HepG2 (cell line): ENCODE measurements around the gene LRRN4CL. TPM values are rescaled to one million over a fixed set of nuclear protein-coding genes. Genes with fewer than 3 reads are reported as not detected.
A peak's percentile ranks its signal among the peaks of the same experiment; 100 is the strongest.

ENCODE experiments used
- CHD4 ChIP-seq: fragments of 200-600 bp; sonication (generic); IDR thresholded peaks from 2 replicates; pipeline ENCODE4 v1.7.0; 2017; ENCODE audit warnings: mild to moderate bottlenecking, low read length, borderline replicate concordance
- DZIP1 ChIP-seq: sonication (generic); formaldehyde crosslinking; IDR thresholded peaks from 2 replicates; pipeline ENCODE4 v1.5.0; 2020; ENCODE audit warnings: mild to moderate bottlenecking, missing genetic modification reagents
- FOXO4 ChIP-seq: sonication (generic); formaldehyde crosslinking; conservative IDR thresholded peaks from 2 replicates; pipeline ENCODE4 v1.8.1; 2023; ENCODE audit warnings: missing genetic modification reagents
- NPAS2 ChIP-seq: sonication (generic); formaldehyde crosslinking; IDR thresholded peaks from 2 replicates; pipeline ENCODE4 v1.8.0; 2022; ENCODE audit warnings: mild to moderate bottlenecking, missing genetic modification reagents, borderline replicate concordance
- SATB2 ChIP-seq: sonication (generic); formaldehyde crosslinking; IDR thresholded peaks from 2 replicates; pipeline ENCODE4 v1.5.0; 2020; ENCODE audit warnings: missing genetic modification reagents
- SMAD1 ChIP-seq: sonication (generic); formaldehyde crosslinking; IDR thresholded peaks from 2 replicates; pipeline ENCODE4 v1.4.0; 2020; ENCODE audit warnings: missing genetic modification reagents, low read depth, mild to moderate bottlenecking, borderline replicate concordance
- SMAD3 ChIP-seq: sonication (generic); formaldehyde crosslinking; IDR thresholded peaks from 2 replicates; pipeline ENCODE4 v1.4.0; 2020; ENCODE audit warnings: missing genetic modification reagents
- SRF ChIP-seq: IDR thresholded peaks from 2 replicates; pipeline ENCODE4 v1.6.1; 2011; ENCODE audit warnings: mild to moderate bottlenecking, low read depth, low read length, moderate library complexity
- ZHX2 ChIP-seq, 2 experiments: sonication (generic) in 1 of 2; formaldehyde crosslinking in 1 of 2; IDR thresholded peaks; 2 replicates each; pipeline versions ENCODE4 v1.6.1 to v1.9.0; 2014 to 2022; ENCODE audit warnings: antibody characterized with exemption in 1 of 2, borderline replicate concordance in 1 of 2, inconsistent platforms in 1 of 2, low read depth in 1 of 2, missing genetic modification reagents in 1 of 2
- ZNF121 ChIP-seq: sonication (generic); formaldehyde crosslinking; IDR thresholded peaks from 2 replicates; pipeline ENCODE4 v1.5.0; 2020; ENCODE audit warnings: mild to moderate bottlenecking, missing genetic modification reagents
- ZNF274 ChIP-seq: sonication (generic); formaldehyde crosslinking; IDR thresholded peaks from 2 replicates; pipeline ENCODE4 v1.5.1; 2020; ENCODE audit warnings: mild to moderate bottlenecking, missing genetic modification reagents
- ZNF280D ChIP-seq: sonication (generic); formaldehyde crosslinking; IDR thresholded peaks from 2 replicates; pipeline ENCODE4 v1.5.1; 2020; ENCODE audit warnings: mild to moderate bottlenecking, missing genetic modification reagents
- ZNF292 ChIP-seq: sonication (generic); formaldehyde crosslinking; IDR thresholded peaks from 2 replicates; pipeline ENCODE4 v1.8.1; 2022; ENCODE audit warnings: mild to moderate bottlenecking, low read depth, missing genetic modification reagents, borderline replicate concordance
- ZNF34 ChIP-seq: sonication (generic); formaldehyde crosslinking; IDR thresholded peaks from 2 replicates; pipeline ENCODE4 v1.4.0; 2020; ENCODE audit warnings: mild to moderate bottlenecking, missing genetic modification reagents, borderline replicate concordance
- polyA plus RNA-seq, 8 experiments: library from polyadenylated mRNA; depleted of rRNA in 3 of 8; stranded (reverse) in 7 of 8; unstranded in 1 of 8; fragments of >200 nt; fragmentation: Illumina TruSeq in 4 of 8; extraction: Trizol in 4 of 8; gene quantifications; 2 replicates each; pipeline versions ENCODE4 v1.2.1 to v1.2.3, GENCODE V29; 2011 to 2016; ENCODE audit warnings: low read depth in 4 of 8, missing spikeins in 1 of 8, mixed read lengths in 1 of 8; ENCODE audit not compliant: insufficient read depth in 1 of 8
- total RNA-seq, 5 experiments: library from RNA; depleted of rRNA; stranded (reverse); fragments of >200 nt; fragmentation: Illumina TruSeq; extraction: Trizol; gene quantifications; 2 replicates each; pipeline ENCODE4 v1.2.3, GENCODE V29; 2016; ENCODE audit warnings: low read depth in 1 of 5

Gene LRRN4CL
- total and polyA plus RNA-seq, 2 of the 13 experiments (the other 11 are each of a cell fraction or from before 2014, with no cell fraction given): 0.11 TPM; not detected in 1

- TF ChIP-seq ZNF280D (peak; percentile 35; the same call in 1 of the 2 replicates), ZNF34 (CRISPR knock-in tag) (no peak), SMAD3 (CRISPR knock-in tag) (no peak), DZIP1 (CRISPR knock-in tag) (no peak), CHD4 (no peak), ZNF121 (CRISPR knock-in tag) (0 out of 2 replicates have a peak, but pooled peaks have one; percentile 9), SMAD1 (CRISPR knock-in tag) (no peak; the same call in 1 of the 2 replicates), NPAS2 (no peak), SATB2 (CRISPR knock-in tag) (no peak), ZHX2 (IDR thresholded peaks at IDR 0.05; ENCODE audit: low read depth) (peak; percentile 59; the same call in 1 of the 2 replicates), ZHX2 (CRISPR knock-in tag; IDR thresholded peaks at IDR 0.05; ENCODE audit: borderline replicate concordance) (no peak), SRF (no peak), ZNF274 (no peak), ZNF292 (CRISPR knock-in tag) (0 out of 2 replicates have a peak, but pooled peaks have one; percentile 33), FOXO4 (CRISPR knock-in tag) (no peak)
Observed at GRCh38 chr11:62645946-62646824, 43.1 kb downstream of the LRRN4CL start, which contains the start of gene GANAB (continued).
